H1 (cell line): ENCODE measurements around the gene TUBB1. TPM values are rescaled to one million over a fixed set of nuclear protein-coding genes. Genes with fewer than 3 reads are reported as not detected.

Experiments used
- CTCF ChIA-PET: fragments of 300-600 bp; sonication (Branson Sonifier 250); formaldehyde crosslinking; loops from one replicate; lab custom pipeline; 2021; ENCODE audit not compliant: partially characterized antibody; lab: Charles Lee
- POLR2A ChIA-PET: fragments of 300-600 bp; sonication (Branson Sonifier 250); formaldehyde crosslinking; loops from one replicate; lab custom pipeline; 2021; ENCODE audit warnings: inconsistent platforms; ENCODE audit not compliant: partially characterized antibody; lab: Charles Lee
- DNase-seq, 2 experiments: peaks; one replicate each; pipeline versions ENCODE4 v3.0.0 to v3.0.0-alpha.2; 2010 to 2022; ENCODE audit warnings: low spot score in 2 of 2, low read depth in 1 of 2, mixed read lengths in 1 of 2
- FAIRE-seq: peaks from 2 replicates; lab custom pipeline; 2011; peaks lifted over from hg19 to GRCh38; lab: Jason Lieb, UNC
- H2AFZ ChIP-seq: 2 replicates; pipeline ENCODE4 v1.8.1; 2012; ENCODE audit warnings: low read length, inconsistent platforms
- H2AK5ac ChIP-seq: 2 replicates; pipeline ENCODE4 v1.6.1; 2013; ENCODE audit warnings: low read depth, low read length
- H2BK120ac ChIP-seq: replicated peaks from 2 replicates; pipeline ENCODE3; 2013; ENCODE audit warnings: low read depth, low read length, inconsistent platforms
- H2BK12ac ChIP-seq: 2 replicates; pipeline ENCODE4 v1.6.1; 2013; ENCODE audit warnings: low read depth, low read length
- H2BK15ac ChIP-seq: 2 replicates; pipeline ENCODE4 v1.6.1; 2013; ENCODE audit warnings: low read length
- H2BK20ac ChIP-seq: 2 replicates; pipeline ENCODE4 v1.6.1; 2013; ENCODE audit warnings: low read length
- H2BK5ac ChIP-seq: 2 replicates; pipeline ENCODE4 v1.6.1; 2013; ENCODE audit warnings: low read depth, low read length
- H3K14ac ChIP-seq: 2 replicates; pipeline ENCODE4 v1.6.1; 2013; ENCODE audit warnings: inconsistent platforms; ENCODE audit not compliant: insufficient read length
- H3K18ac ChIP-seq: 2 replicates; pipeline ENCODE4 v1.6.1; 2013; ENCODE audit warnings: low read length; ENCODE audit errors: extremely low read depth
- H3K23ac ChIP-seq: 2 replicates; pipeline ENCODE4 v1.6.1; 2013; ENCODE audit warnings: inconsistent platforms; ENCODE audit not compliant: insufficient read length
- H3K23me2 ChIP-seq: 2 replicates; pipeline ENCODE4 v1.6.1; 2013; ENCODE audit warnings: low read depth, low read length
- H3K27ac ChIP-seq: 2 replicates; pipeline ENCODE4 v1.6.1; 2011; ENCODE audit warnings: low read depth, low read length, inconsistent platforms
- H3K27me3 ChIP-seq, 4 experiments: replicated peaks in 1 of 4; 1 replicate in 1 of 4; 2 replicates in 3 of 4; pipeline versions ENCODE4 v1.6.1 to v1.8.1; 2011 to 2013; ENCODE audit warnings: low read length in 3 of 4, mild to moderate bottlenecking in 3 of 4, inconsistent platforms in 2 of 4, mixed read lengths in 2 of 4, moderate library complexity in 1 of 4; ENCODE audit not compliant: control insufficient read depth in 3 of 4, insufficient read depth in 3 of 4; ENCODE audit errors: extremely low read depth in 1 of 4
- H3K36me3 ChIP-seq, 4 experiments: 2 replicates each; pipeline versions ENCODE4 v1.6.1 to v1.8.1; 2011 to 2013; ENCODE audit warnings: mild to moderate bottlenecking in 4 of 4, low read length in 3 of 4, moderate library complexity in 2 of 4, control low read depth in 1 of 4, inconsistent platforms in 1 of 4; ENCODE audit not compliant: insufficient read depth in 4 of 4, control insufficient read depth in 2 of 4
- H3K4ac ChIP-seq: replicated peaks from 2 replicates; pipeline ENCODE3; 2013; ENCODE audit warnings: low read length, low read depth, mixed read lengths, inconsistent platforms; ENCODE audit not compliant: insufficient read length
- H3K4me1 ChIP-seq, 4 experiments: replicated peaks in 1 of 4; 1 replicate in 1 of 4; 2 replicates in 3 of 4; pipeline versions ENCODE4 v1.6.1 to v1.8.1; 2011 to 2013; ENCODE audit warnings: low read length in 3 of 4, inconsistent platforms in 2 of 4, mixed read lengths in 1 of 4; ENCODE audit not compliant: insufficient read depth in 4 of 4, control insufficient read depth in 3 of 4
- H3K4me2 ChIP-seq, 2 experiments: 2 replicates each; pipeline versions ENCODE4 v1.6.1 to v1.8.1; 2011 to 2013; ENCODE audit warnings: low read depth in 2 of 2, low read length in 2 of 2, control low read depth in 1 of 2, inconsistent platforms in 1 of 2, mild to moderate bottlenecking in 1 of 2; ENCODE audit not compliant: insufficient read depth in 1 of 2
- H3K4me3 ChIP-seq, 4 experiments: fragments of 200-600, 300-600 bp in 1 of 4; sonication (generic), shearing (Covaris generic), sonication (Bioruptor Twin) in 1 of 4; 2 replicates each; pipeline versions ENCODE4 v1.5.1 to v1.8.1; 2011 to 2016; ENCODE audit warnings: low read length in 4 of 4, low read depth in 3 of 4, control low read depth in 2 of 4, inconsistent platforms in 2 of 4, mild to moderate bottlenecking in 2 of 4, mixed read lengths in 1 of 4, moderate library complexity in 1 of 4; ENCODE audit not compliant: insufficient read depth in 2 of 4; ENCODE audit errors: extremely low read depth in 1 of 4
- H3K56ac ChIP-seq: replicated peaks from 2 replicates; pipeline ENCODE3; 2013; ENCODE audit warnings: low read depth, mild to moderate bottlenecking, mixed read lengths, low read length, inconsistent platforms; ENCODE audit not compliant: insufficient read length
- H3K79me1 ChIP-seq: 2 replicates; pipeline ENCODE4 v1.6.1; 2013; ENCODE audit warnings: low read depth, low read length, control low read depth
- H3K79me2 ChIP-seq, 2 experiments: 2 replicates each; pipeline versions ENCODE4 v1.6.1 to v1.8.1; 2012 to 2013; ENCODE audit warnings: low read length in 2 of 2, mild to moderate bottlenecking in 2 of 2, inconsistent platforms in 1 of 2; ENCODE audit not compliant: insufficient read depth in 2 of 2, control insufficient read depth in 1 of 2
- H3K9ac ChIP-seq, 4 experiments: replicated peaks in 1 of 4; 1 replicate in 1 of 4; 2 replicates in 3 of 4; pipeline versions ENCODE4 v1.6.1 to v1.8.1; 2011 to 2013; ENCODE audit warnings: low read depth in 3 of 4, low read length in 3 of 4, control low read depth in 2 of 4, mild to moderate bottlenecking in 2 of 4, moderate library complexity in 2 of 4, inconsistent platforms in 1 of 4; ENCODE audit errors: extremely low read depth in 1 of 4
- H3K9me3 ChIP-seq, 2 experiments: 2 replicates each; pipeline versions ENCODE4 v1.6.1 to v1.8.1; 2012 to 2013; ENCODE audit warnings: mild to moderate bottlenecking in 2 of 2, moderate library complexity in 2 of 2, control low read depth in 1 of 2, inconsistent platforms in 1 of 2, low read depth in 1 of 2, low read length in 1 of 2, mixed read lengths in 1 of 2; ENCODE audit not compliant: insufficient read depth in 2 of 2
- H4K20me1 ChIP-seq, 2 experiments: replicated peaks in 1 of 2; 2 replicates each; pipeline versions ENCODE3 to v1.8.1; 2011 to 2013; ENCODE audit warnings: inconsistent platforms in 2 of 2, low read length in 2 of 2, mild to moderate bottlenecking in 1 of 2; ENCODE audit not compliant: insufficient read depth in 2 of 2, control insufficient read depth in 1 of 2
- H4K5ac ChIP-seq: 2 replicates; pipeline ENCODE4 v1.6.1; 2013; ENCODE audit warnings: low read length, low read depth, mixed read lengths, inconsistent platforms; ENCODE audit not compliant: insufficient read length
- H4K8ac ChIP-seq: 2 replicates; pipeline ENCODE4 v1.8.0; 2013; ENCODE audit warnings: mild to moderate bottlenecking, moderate library complexity, low read length, inconsistent platforms; ENCODE audit not compliant: insufficient read depth; ENCODE audit errors: extremely low read depth
- H4K91ac ChIP-seq: replicated peaks from 2 replicates; pipeline ENCODE3; 2013; ENCODE audit warnings: low read length, mixed read lengths, inconsistent platforms; ENCODE audit not compliant: insufficient read length
- BACH1 ChIP-seq: IDR thresholded peaks from 2 replicates; pipeline ENCODE4 v1.6.1; 2012; ENCODE audit warnings: low read length, improper control_type of control experiment
- BCL11A ChIP-seq, 2 experiments: IDR thresholded peaks; one replicate each; pipeline ENCODE4 v1.6.1; 2011; ENCODE audit warnings: low read depth in 2 of 2, low read length in 2 of 2, mild to moderate bottlenecking in 2 of 2
- BRCA1 ChIP-seq: IDR thresholded peaks from 2 replicates; pipeline ENCODE4 v1.6.1; 2012; ENCODE audit warnings: low read depth, low read length, improper control_type of control experiment
- CHD1 ChIP-seq: IDR thresholded peaks from 2 replicates; pipeline ENCODE4 v1.6.1; 2012; ENCODE audit warnings: low read depth, low read length, improper control_type of control experiment
- KDM5A ChIP-seq: fragments of 200-600 bp; IDR thresholded peaks from 2 replicates; pipeline ENCODE4 v1.7.1; 2012; ENCODE audit warnings: mild to moderate bottlenecking, low read length, inconsistent platforms, mixed read lengths
- NRF1 ChIP-seq: IDR thresholded peaks from 2 replicates; pipeline ENCODE4 v1.6.1; 2011; ENCODE audit warnings: mild to moderate bottlenecking, low read depth, low read length, improper control_type of control experiment
- POLR2A ChIP-seq, 2 experiments: IDR thresholded peaks; 1 replicate in 1 of 2; 2 replicates in 1 of 2; pipeline ENCODE4 v1.6.1; 2011; ENCODE audit warnings: low read depth in 2 of 2, low read length in 2 of 2, mild to moderate bottlenecking in 2 of 2; ENCODE audit errors: control extremely low read depth in 1 of 2
- RAD21 ChIP-seq, 2 experiments: IDR thresholded peaks in 1 of 2; conservative IDR thresholded peaks in 1 of 2; 2 replicates each; pipeline ENCODE4 v1.6.1; 2011; ENCODE audit warnings: low read depth in 2 of 2, low read length in 2 of 2, improper control_type of control experiment in 1 of 2, inconsistent platforms in 1 of 2, mild to moderate bottlenecking in 1 of 2, moderate library complexity in 1 of 2
- RNF2 ChIP-seq: fragments of 200-900, 300-1000 bp; sonication (generic); IDR thresholded peaks from 2 replicates; pipeline ENCODE4 v1.7.1; 2016; ENCODE audit warnings: borderline replicate concordance, low read depth, mild to moderate bottlenecking, antibody characterized with exemption, low read length; ENCODE audit not compliant: poor library complexity, severe bottlenecking; ENCODE audit errors: missing control alignments
- TAF7 ChIP-seq: optimal IDR thresholded peaks from 2 replicates; pipeline ENCODE3; 2011; ENCODE audit warnings: low read depth, mild to moderate bottlenecking, inconsistent platforms, low read length, moderate library complexity, borderline replicate concordance
- TEAD4 ChIP-seq: IDR thresholded peaks from 2 replicates; pipeline ENCODE4 v1.6.1; 2012; ENCODE audit warnings: low read depth, low read length, inconsistent platforms, mixed read lengths
- YY1 ChIP-seq: IDR thresholded peaks from 2 replicates; pipeline ENCODE4 v1.6.1; 2011; ENCODE audit warnings: low read depth, mild to moderate bottlenecking, low read length
- ZNF274 ChIP-seq: IDR thresholded peaks from 2 replicates; pipeline ENCODE4 v1.7.0; 2012; ENCODE audit warnings: low read length, borderline replicate concordance; ENCODE audit errors: extremely low read depth
- WGBS, 2 experiments: shearing (Covaris generic) in 1 of 2; methylation state at CpG; one replicate each; pipeline versions ENCODE4 v1.1.6 to v1.1.7; 2013 to 2015; ENCODE audit warnings: low lambda C conversion rate in 2 of 2, mixed read lengths in 2 of 2, inconsistent platforms in 1 of 2, low coverage in 1 of 2, missing lambda C conversion rate in 1 of 2; ENCODE audit not compliant: insufficient replicate concordance in 2 of 2, insufficient coverage in 1 of 2, insufficient read length in 1 of 2; ENCODE audit errors: extremely low coverage in 1 of 2, missing lambda C conversion rate in 1 of 2; 5-methylcytosine and 5-hydroxymethylcytosine counted together
- polyA plus RNA-seq, 7 experiments: library from polyadenylated mRNA; depleted of rRNA in 3 of 7; stranded (reverse) in 5 of 7; unstranded in 2 of 7; fragments of >200 nt in 5 of 7; fragments of 200-250 nt in 2 of 7; gene quantifications; 1 replicate in 5 of 7; 2 replicates in 1 of 7; 4 replicates in 1 of 7; pipeline versions ENCODE4 v1.2.1 to v1.2.3, GENCODE V29; 2011 to 2013; ENCODE audit warnings: missing spikeins in 2 of 7, mixed read lengths in 2 of 7
- total RNA-seq: library from RNA; stranded (reverse); fragmentation: NEBNext Ultra II Directional; extraction: Animal tissue kit (Norgen Biotek cat#: 25700); gene quantifications from 2 replicates; pipeline ENCODE4 v1.2.1, GENCODE V29; 2021
- TF ChIP-seq, protein P1 (sequence below): IDR thresholded peaks from 2 replicates; pipeline ENCODE4 v1.6.1; 2012; ENCODE audit warnings: inconsistent platforms

Gene TUBB1
- total and polyA plus RNA-seq, 2 of the 8 experiments (the other 6 are each of a cell fraction or from before 2014, with no cell fraction given) = not detected

DNA sequence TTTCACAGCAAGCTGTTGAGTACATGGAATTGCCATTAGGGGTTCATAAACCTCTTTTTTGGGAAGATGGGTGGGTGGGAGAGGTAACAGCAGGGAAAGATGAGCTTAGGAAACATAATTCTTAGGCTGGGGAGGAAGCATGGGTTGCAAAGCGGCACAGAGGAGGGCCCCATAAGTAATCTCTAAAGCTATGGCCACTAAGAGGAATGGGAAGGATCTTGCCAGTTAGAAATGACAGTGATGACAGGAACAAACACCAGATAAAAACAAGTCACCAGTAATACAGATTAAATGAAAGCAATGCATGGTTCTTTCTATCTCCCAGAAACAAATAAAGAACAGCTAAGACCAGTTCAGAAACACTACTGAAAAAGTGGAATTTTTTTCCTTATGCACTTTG is 54.4 kb downstream of the TUBB1 start:
- H4K8ac ChIP-seq = no peak overlapping the region
- H4K91ac ChIP-seq = no peak overlapping the region
- H4K20me1 ChIP-seq = no peaks in the 10 kb centered on the region
- H2BK15ac ChIP-seq = no peak overlapping the region
- no peak overlapping the region for H2BK12ac ChIP-seq
- no peak overlapping the region for H2BK120ac ChIP-seq
- no peaks in the 10 kb centered on the region; a peak in 1 of 7 replicates for H3K4me1 ChIP-seq
- no peak overlapping the region for H3K14ac ChIP-seq
- H3K27me3 ChIP-seq = no peaks in the 10 kb centered on the region; a peak in 2 of 7 replicates
- no peak overlapping the region for H3K9ac ChIP-seq
- ChIA-PET POLR2A (no interaction called here), CTCF (interaction anchor here (0.7 to 2.2 kb wide), 5 partner anchors 9 to 377 kb away, joined by 3 to 4 read pairs (median 3); no protein-coding TSS in a partner anchor)
- H3K79me2 ChIP-seq = no peaks in the 10 kb centered on the region
- no peak overlapping the region for H3K23ac ChIP-seq
- no peak overlapping the region for H2AFZ ChIP-seq
- 89% methylated on average over 1 of the region's 1 CpG; no CpG with 5 or more reads in 1 of the 2 experiments for WGBS, 2 experiments
- 0 out of 2 replicates have a peak, but pooled peaks cover 2% of the 10 kb centered on the region for H3K23me2 ChIP-seq
- H3K4me3 ChIP-seq = no peak overlapping the region
- H3K79me1 ChIP-seq = no peaks in the 10 kb centered on the region
- H3K4me2 ChIP-seq = no peak overlapping the region
- no peak overlapping the region for H2BK5ac ChIP-seq
- FAIRE-seq (no peak), DNase-seq (no peak)
- H3K18ac ChIP-seq = no peak overlapping the region
- no peak overlapping the region for H2BK20ac ChIP-seq
- no peak overlapping the region for H3K27ac ChIP-seq
- no peak overlapping the region for H3K4ac ChIP-seq
- no peak overlapping the region for H3K56ac ChIP-seq
- H3K36me3 ChIP-seq = no peaks in the 10 kb centered on the region
- H3K9me3 ChIP-seq = no peaks in the 10 kb centered on the region
- H2AK5ac ChIP-seq = no peak overlapping the region
- H4K5ac ChIP-seq = no peak overlapping the region
- TF ChIP-seq RNF2 (no peak), BRCA1 (no peak), NRF1 (no peak), TAF7 (no peak), CHD1 (no peak), BACH1 (no peak), RAD21 (IDR thresholded peaks at IDR 0.05 in 1 of 2, conservative IDR thresholded peaks at IDR 0.05 in 1 of 2; ENCODE audit: low read depth in 2 of 2, low read length in 2 of 2) (no peak), POLR2A (IDR thresholded peaks at IDR 0.05; ENCODE audit: control extremely low read depth in 1 of 2, low read depth in 2 of 2, low read length in 2 of 2) (no peak), TEAD4 (no peak), YY1 (no peak), ZNF274 (no peak), BCL11A (IDR thresholded peaks at IDR 0.05; ENCODE audit: low read depth in 2 of 2, low read length in 2 of 2) (no peak), KDM5A (no peak)
- TF ChIP-seq, protein P1, sequence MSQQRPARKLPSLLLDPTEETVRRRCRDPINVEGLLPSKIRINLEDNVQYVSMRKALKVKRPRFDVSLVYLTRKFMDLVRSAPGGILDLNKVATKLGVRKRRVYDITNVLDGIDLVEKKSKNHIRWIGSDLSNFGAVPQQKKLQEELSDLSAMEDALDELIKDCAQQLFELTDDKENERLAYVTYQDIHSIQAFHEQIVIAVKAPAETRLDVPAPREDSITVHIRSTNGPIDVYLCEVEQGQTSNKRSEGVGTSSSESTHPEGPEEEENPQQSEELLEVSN = no peak
